ENCODE data around the gene MTCL3.

Gene MTCL3

GRCh38 chr6:127539272-127539671 lies 20.1 kb upstream of the MTCL3 start:
- no peak overlapping the region for H3K4me3 ChIP-seq
- TF ChIP-seq CTCF (IDR thresholded peaks at IDR 0.05), result no peak
- H3K9ac ChIP-seq (ENCODE audit: low read depth in 2 of 2, low read length in 2 of 2), result no peak overlapping the region
- no peak for DNase-seq
- H3K9me3 ChIP-seq, result no peaks in the 10 kb centered on the region
- no peaks in the 10 kb centered on the region for H3K36me3 ChIP-seq
- no peaks in the 10 kb centered on the region for H3K27me3 ChIP-seq
- intact Hi-C loops (cut with DNase I), result loop anchor here (5.0 to 10.0 kb wide), 2 partner anchors 234 to 352 kb away; no protein-coding TSS in a partner anchor
- no peaks in the 10 kb centered on the region for H3K4me1 ChIP-seq
- H3K27ac ChIP-seq, result no peak overlapping the region

GRCh38 chr6:127538750-127539264 lies 19.7 kb upstream of the MTCL3 start:
- no peaks in the 10 kb centered on the region for H3K9me3 ChIP-seq
- H3K4me1 ChIP-seq, result no peaks in the 10 kb centered on the region
- no peak for DNase-seq
- H3K9ac ChIP-seq (ENCODE audit: low read depth in 2 of 2, low read length in 2 of 2), result no peak overlapping the region
- no peak overlapping the region for H3K4me3 ChIP-seq
- H3K36me3 ChIP-seq, result no peaks in the 10 kb centered on the region
- H3K27ac ChIP-seq, result no peak overlapping the region
- H3K27me3 ChIP-seq, result no peaks in the 10 kb centered on the region
- intact Hi-C loops (cut with DNase I), result loop anchor here (5.0 to 10.0 kb wide), 2 partner anchors 234 to 352 kb away; no protein-coding TSS in a partner anchor
- no peak for TF ChIP-seq CTCF (IDR thresholded peaks at IDR 0.05)

GRCh38 chr6:127533736-127534135 lies 14.6 kb upstream of the MTCL3 start:
- Histone ChIP-seq H3K9me3 (no peaks in the 10 kb centered on the region), H3K27ac (no peak overlapping the region), H3K36me3 (no peaks in the 10 kb centered on the region), H3K9ac (ENCODE audit: low read depth in 2 of 2, low read length in 2 of 2) (no peak overlapping the region), H3K4me3 (no peak overlapping the region), H3K4me1 (no peaks in the 10 kb centered on the region), H3K27me3 (no peaks in the 10 kb centered on the region)
- intact Hi-C loops (cut with DNase I), result loop anchor here (5.0 to 10.0 kb wide), 2 partner anchors 66 to 229 kb away; no protein-coding TSS in a partner anchor
- no peak for DNase-seq
- no peak for TF ChIP-seq CTCF (IDR thresholded peaks at IDR 0.05)

- H3K36me3 ChIP-seq, result no peaks in the 10 kb centered on the region
- H3K27ac ChIP-seq, result no peak overlapping the region
- DNase-seq, result no peak
- TF ChIP-seq CTCF (IDR thresholded peaks at IDR 0.05), result no peak
- no peaks in the 10 kb centered on the region for H3K9me3 ChIP-seq
- intact Hi-C loops (cut with DNase I), result loop anchor here (5.0 to 10.0 kb wide), 2 partner anchors 66 to 228 kb away; no protein-coding TSS in a partner anchor
- no peak overlapping the region for H3K4me3 ChIP-seq
- no peak overlapping the region for H3K9ac ChIP-seq (ENCODE audit: low read depth in 2 of 2, low read length in 2 of 2)
- H3K4me1 ChIP-seq, result no peaks in the 10 kb centered on the region
- no peaks in the 10 kb centered on the region for H3K27me3 ChIP-seq
Observed at GRCh38 chr6:127533011-127533410, 13.9 kb upstream of the MTCL3 start.

- peaks cover 13% of the 10 kb centered on the region for H3K27me3 ChIP-seq
Observed at GRCh38 chr6:127522714-127523113, 3.6 kb upstream of the MTCL3 start.

More at GRCh38 chr6:127522714-127523113, 3.6 kb upstream of the MTCL3 start:
- no peak overlapping the region for H3K4me3 ChIP-seq
- no peak for TF ChIP-seq CTCF (IDR thresholded peaks at IDR 0.05)
- no peak overlapping the region for H3K9ac ChIP-seq (ENCODE audit: low read depth in 2 of 2, low read length in 2 of 2)
- H3K27ac ChIP-seq, result no peak overlapping the region
- no peak for DNase-seq
- intact Hi-C loops (cut with DNase I), result no loop called here
- H3K9me3 ChIP-seq, result no peaks in the 10 kb centered on the region
- no peaks in the 10 kb centered on the region for H3K4me1 ChIP-seq
- H3K36me3 ChIP-seq, result no peaks in the 10 kb centered on the region

All from colonic mucosa (tissue), 4 donors.